Neural cell (in vitro differentiated cells): ENCODE data around the gene TXNIP.

ENCODE experiments used
- EP300 ChIP-seq: fragments of 450-650 bp; conservative IDR thresholded peaks from 2 replicates; pipeline ENCODE4 v1.6.1; 2014; ENCODE audit warnings: antibody characterized with exemption, mild to moderate bottlenecking, moderate library complexity; ENCODE audit not compliant: poor library complexity, severe bottlenecking
- EZH2 ChIP-seq: fragments of 200-600, 300-800 bp; shearing (Covaris generic), sonication (generic); IDR thresholded peaks from 2 replicates; pipeline ENCODE4 v1.6.1; 2014; ENCODE audit warnings: antibody characterized with exemption, low read length, borderline replicate concordance, mild to moderate bottlenecking; ENCODE audit not compliant: insufficient read depth, poor library complexity, severe bottlenecking
- POLR2AphosphoS5 ChIP-seq: IDR thresholded peaks from 2 replicates; pipeline ENCODE4 v1.6.1; 2012
- RAD21 ChIP-seq: fragments of 450-650 bp; conservative IDR thresholded peaks from 2 replicates; pipeline ENCODE4 v1.6.1; 2014; ENCODE audit warnings: antibody characterized with exemption, mild to moderate bottlenecking, moderate library complexity
- SMC3 ChIP-seq: fragments of 450-650 bp; conservative IDR thresholded peaks from 2 replicates; pipeline ENCODE4 v1.6.1; 2014; ENCODE audit warnings: antibody characterized with exemption, mild to moderate bottlenecking, moderate library complexity; ENCODE audit not compliant: poor library complexity
- TAF1 ChIP-seq: IDR thresholded peaks from 2 replicates; pipeline ENCODE4 v1.6.1; 2012; ENCODE audit warnings: low read depth
- TF ChIP-seq, protein P1 (sequence below): fragments of 450-650 bp; IDR thresholded peaks from 2 replicates; pipeline ENCODE4 v1.5.1; 2014; ENCODE audit warnings: antibody characterized with exemption, mild to moderate bottlenecking, moderate library complexity; ENCODE audit not compliant: poor library complexity, severe bottlenecking
- TF ChIP-seq, protein P2 (sequence below): IDR thresholded peaks from 2 replicates; pipeline ENCODE4 v1.6.1; 2012; ENCODE audit warnings: borderline replicate concordance

DNA sequence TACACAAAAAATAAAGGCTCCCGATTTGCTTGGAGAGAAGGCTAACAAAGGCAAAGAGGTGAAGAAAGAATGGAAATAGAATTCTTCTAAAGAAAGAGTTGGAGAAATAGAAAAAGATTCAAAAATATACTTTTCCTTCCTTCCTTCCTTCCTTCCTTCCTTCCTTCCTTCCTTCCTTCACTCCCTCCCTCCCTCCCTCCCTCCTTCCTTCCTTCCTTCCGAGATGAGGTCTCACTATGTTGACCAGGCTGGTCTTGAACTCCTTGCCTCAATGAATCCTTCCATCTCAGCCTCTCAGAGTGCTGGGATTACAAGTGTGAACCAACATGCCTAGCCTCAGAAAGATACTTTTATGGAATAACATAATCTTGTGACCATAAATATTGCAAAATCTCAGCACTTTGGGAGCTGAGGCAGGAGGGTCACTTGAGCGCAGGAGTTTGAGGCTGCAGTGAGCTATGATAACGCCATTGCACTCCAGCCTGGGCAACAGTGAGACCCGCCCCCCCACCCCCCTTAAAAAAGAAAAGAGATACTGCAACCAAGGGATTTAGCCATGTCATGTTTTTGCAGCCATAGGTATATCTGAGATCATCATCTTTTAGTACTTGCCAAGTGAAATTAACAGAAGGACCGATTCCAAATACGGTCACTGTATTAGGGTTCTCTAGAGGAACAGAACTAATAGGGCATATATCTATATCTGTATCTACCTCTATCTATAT is 26.2 kb upstream of the TXNIP start:
- no peak for TF ChIP-seq POLR2AphosphoS5
- TF ChIP-seq, protein P1, sequence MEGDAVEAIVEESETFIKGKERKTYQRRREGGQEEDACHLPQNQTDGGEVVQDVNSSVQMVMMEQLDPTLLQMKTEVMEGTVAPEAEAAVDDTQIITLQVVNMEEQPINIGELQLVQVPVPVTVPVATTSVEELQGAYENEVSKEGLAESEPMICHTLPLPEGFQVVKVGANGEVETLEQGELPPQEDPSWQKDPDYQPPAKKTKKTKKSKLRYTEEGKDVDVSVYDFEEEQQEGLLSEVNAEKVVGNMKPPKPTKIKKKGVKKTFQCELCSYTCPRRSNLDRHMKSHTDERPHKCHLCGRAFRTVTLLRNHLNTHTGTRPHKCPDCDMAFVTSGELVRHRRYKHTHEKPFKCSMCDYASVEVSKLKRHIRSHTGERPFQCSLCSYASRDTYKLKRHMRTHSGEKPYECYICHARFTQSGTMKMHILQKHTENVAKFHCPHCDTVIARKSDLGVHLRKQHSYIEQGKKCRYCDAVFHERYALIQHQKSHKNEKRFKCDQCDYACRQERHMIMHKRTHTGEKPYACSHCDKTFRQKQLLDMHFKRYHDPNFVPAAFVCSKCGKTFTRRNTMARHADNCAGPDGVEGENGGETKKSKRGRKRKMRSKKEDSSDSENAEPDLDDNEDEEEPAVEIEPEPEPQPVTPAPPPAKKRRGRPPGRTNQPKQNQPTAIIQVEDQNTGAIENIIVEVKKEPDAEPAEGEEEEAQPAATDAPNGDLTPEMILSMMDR = no peak
- no peak for TF ChIP-seq EP300
- no peak for TF ChIP-seq TAF1
- TF ChIP-seq, protein P2, sequence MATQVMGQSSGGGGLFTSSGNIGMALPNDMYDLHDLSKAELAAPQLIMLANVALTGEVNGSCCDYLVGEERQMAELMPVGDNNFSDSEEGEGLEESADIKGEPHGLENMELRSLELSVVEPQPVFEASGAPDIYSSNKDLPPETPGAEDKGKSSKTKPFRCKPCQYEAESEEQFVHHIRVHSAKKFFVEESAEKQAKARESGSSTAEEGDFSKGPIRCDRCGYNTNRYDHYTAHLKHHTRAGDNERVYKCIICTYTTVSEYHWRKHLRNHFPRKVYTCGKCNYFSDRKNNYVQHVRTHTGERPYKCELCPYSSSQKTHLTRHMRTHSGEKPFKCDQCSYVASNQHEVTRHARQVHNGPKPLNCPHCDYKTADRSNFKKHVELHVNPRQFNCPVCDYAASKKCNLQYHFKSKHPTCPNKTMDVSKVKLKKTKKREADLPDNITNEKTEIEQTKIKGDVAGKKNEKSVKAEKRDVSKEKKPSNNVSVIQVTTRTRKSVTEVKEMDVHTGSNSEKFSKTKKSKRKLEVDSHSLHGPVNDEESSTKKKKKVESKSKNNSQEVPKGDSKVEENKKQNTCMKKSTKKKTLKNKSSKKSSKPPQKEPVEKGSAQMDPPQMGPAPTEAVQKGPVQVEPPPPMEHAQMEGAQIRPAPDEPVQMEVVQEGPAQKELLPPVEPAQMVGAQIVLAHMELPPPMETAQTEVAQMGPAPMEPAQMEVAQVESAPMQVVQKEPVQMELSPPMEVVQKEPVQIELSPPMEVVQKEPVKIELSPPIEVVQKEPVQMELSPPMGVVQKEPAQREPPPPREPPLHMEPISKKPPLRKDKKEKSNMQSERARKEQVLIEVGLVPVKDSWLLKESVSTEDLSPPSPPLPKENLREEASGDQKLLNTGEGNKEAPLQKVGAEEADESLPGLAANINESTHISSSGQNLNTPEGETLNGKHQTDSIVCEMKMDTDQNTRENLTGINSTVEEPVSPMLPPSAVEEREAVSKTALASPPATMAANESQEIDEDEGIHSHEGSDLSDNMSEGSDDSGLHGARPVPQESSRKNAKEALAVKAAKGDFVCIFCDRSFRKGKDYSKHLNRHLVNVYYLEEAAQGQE = no peak
- no peak for TF ChIP-seq EZH2
- no peak for TF ChIP-seq SMC3
- no peak for TF ChIP-seq RAD21
